Fibroblast of lung (primary cell): ENCODE data around the gene XXYLT1. TPM values are rescaled to one million over a fixed set of nuclear protein-coding genes. Genes with fewer than 3 reads are reported as not detected.

Experiments
- DNase-seq, 2 donors: peaks; one replicate each; pipeline versions ENCODE4 v3.0.0 to v3.0.0-alpha.2; 2010; ENCODE audit warnings: low read depth in 2 of 2
- H2AFZ ChIP-seq: 2 replicates; pipeline ENCODE4 v1.5.1; 2012; ENCODE audit warnings: low read length, control low read depth, inconsistent platforms
- H3K27ac ChIP-seq: 2 replicates; pipeline ENCODE4 v1.5.1; 2011; ENCODE audit warnings: low read length, control low read depth; ENCODE audit not compliant: insufficient read depth
- H3K27me3 ChIP-seq: 2 replicates; pipeline ENCODE4 v1.5.1; 2011; ENCODE audit warnings: mild to moderate bottlenecking, low read length; ENCODE audit not compliant: control insufficient read depth, insufficient read depth
- H3K36me3 ChIP-seq: 2 replicates; pipeline ENCODE4 v1.5.1; 2011; ENCODE audit warnings: low read length; ENCODE audit not compliant: control insufficient read depth, insufficient read depth
- H3K4me1 ChIP-seq: 2 replicates; pipeline ENCODE4 v1.5.1; 2011; ENCODE audit warnings: low read length; ENCODE audit not compliant: control insufficient read depth, insufficient read depth; ENCODE audit errors: extremely low read depth
- H3K4me2 ChIP-seq: 2 replicates; pipeline ENCODE4 v1.5.1; 2011; ENCODE audit warnings: low read length, control low read depth; ENCODE audit not compliant: insufficient read depth; ENCODE audit errors: extremely low read depth
- H3K4me3 ChIP-seq, 4 experiments: fragments of 200-600 bp in 1 of 4; sonication (generic) in 1 of 4; replicated peaks in 1 of 4; 2 replicates each; pipeline ENCODE4 v1.5.1; 2011 to 2016; ENCODE audit warnings: low read length in 4 of 4, low read depth in 3 of 4, mild to moderate bottlenecking in 3 of 4, control low read depth in 2 of 4, inconsistent platforms in 1 of 4, mixed read lengths in 1 of 4; ENCODE audit not compliant: insufficient read depth in 1 of 4; ENCODE audit errors: control extremely low read depth in 1 of 4
- H3K79me2 ChIP-seq: 2 replicates; pipeline ENCODE4 v1.5.1; 2012; ENCODE audit warnings: mild to moderate bottlenecking, low read length, inconsistent platforms; ENCODE audit not compliant: control insufficient read depth, insufficient read depth
- H3K9ac ChIP-seq: 2 replicates; pipeline ENCODE4 v1.5.1; 2011; ENCODE audit warnings: mild to moderate bottlenecking, low read length, control low read depth; ENCODE audit not compliant: insufficient read depth
- H3K9me3 ChIP-seq: 2 replicates; pipeline ENCODE4 v1.5.1; 2012; ENCODE audit warnings: low read depth, low read length; ENCODE audit not compliant: control insufficient read depth, insufficient read depth
- H4K20me1 ChIP-seq: 2 replicates; pipeline ENCODE4 v1.5.1; 2011; ENCODE audit warnings: low read length; ENCODE audit not compliant: control insufficient read depth, insufficient read depth; ENCODE audit errors: extremely low read depth
- CTCF ChIP-seq, 2 donors: IDR thresholded peaks in 1 of 2; conservative IDR thresholded peaks in 1 of 2; 1 replicate in 1 of 2; 2 replicates in 1 of 2; pipeline ENCODE4 v1.5.1; 2011 to 2012; ENCODE audit warnings: low read length in 2 of 2, control low read depth in 1 of 2, inconsistent platforms in 1 of 2, low read depth in 1 of 2, mild to moderate bottlenecking in 1 of 2
- EZH2 ChIP-seq: IDR thresholded peaks from 2 replicates; pipeline ENCODE4 v1.5.1; 2012; ENCODE audit warnings: low read length, control low read depth, mild to moderate bottlenecking; ENCODE audit errors: missing control alignments
- polyA plus RNA-seq, 2 donors: library from polyadenylated mRNA; depleted of rRNA in 1 of 2; stranded (reverse) in 1 of 2; unstranded in 1 of 2; fragments of >200 nt; gene quantifications; 2 replicates each; pipeline ENCODE4 v1.2.1, GENCODE V29; 2011 to 2012; ENCODE audit warnings: missing spikeins in 1 of 2
- total RNA-seq: library from RNA; depleted of rRNA; stranded (reverse); fragments of >200 nt; gene quantifications from 2 replicates; pipeline ENCODE4 v1.2.1, GENCODE V29; 2014

The XXYLT1 gene
- total and polyA plus RNA-seq, 2 donors (not counting 1 experiment from before 2014, with no cell fraction given) = 12.4 to 18.5 TPM

- Histone ChIP-seq H3K79me2 (no peaks in the 10 kb centered on the region), H3K4me3 (no peak overlapping the region), H4K20me1 (no peaks in the 10 kb centered on the region), H3K4me1 (peaks cover 9% of the 10 kb centered on the region), H3K4me2 (no peak overlapping the region), H3K27ac (no peak overlapping the region), H3K9ac (no peak overlapping the region), H3K36me3 (peaks cover 2% of the 10 kb centered on the region), H3K27me3 (no peaks in the 10 kb centered on the region), H3K9me3 (no peaks in the 10 kb centered on the region), H2AFZ (no peak overlapping the region)
- no peak for DNase-seq
- TF ChIP-seq EZH2 (no peak), CTCF (conservative IDR thresholded peaks at IDR 0.05 in 1 of 2, IDR thresholded peaks at IDR 0.05 in 1 of 2; ENCODE audit: low read depth in 1 of 2, low read length in 2 of 2) (no peak)
Measured at GRCh38 chr3:195175476-195176337, 95.3 kb downstream of the XXYLT1 start.

GRCh38 chr3:195175076-195175475 is 95.9 kb downstream of the XXYLT1 start:
- Histone ChIP-seq H3K4me3 (no peak overlapping the region), H3K27ac (no peak overlapping the region), H3K9ac (no peak overlapping the region), H2AFZ (no peak overlapping the region), H3K27me3 (no peaks in the 10 kb centered on the region), H3K36me3 (peaks cover 2% of the 10 kb centered on the region), H3K4me1 (peaks cover 10% of the 10 kb centered on the region), H4K20me1 (no peaks in the 10 kb centered on the region), H3K4me2 (no peak overlapping the region), H3K9me3 (no peaks in the 10 kb centered on the region), H3K79me2 (no peaks in the 10 kb centered on the region)
- TF ChIP-seq EZH2 (no peak), CTCF (conservative IDR thresholded peaks at IDR 0.05 in 1 of 2, IDR thresholded peaks at IDR 0.05 in 1 of 2; ENCODE audit: low read depth in 1 of 2, low read length in 2 of 2) (no peak)
- DNase-seq = no peak

GRCh38 chr3:195173657-195174056 is 97.3 kb downstream of the XXYLT1 start:
- H3K9ac ChIP-seq = no peak overlapping the region

More at GRCh38 chr3:195173657-195174056, 97.3 kb downstream of the XXYLT1 start:
- Histone ChIP-seq H3K27ac (no peak overlapping the region), H2AFZ (no peak overlapping the region), H3K36me3 (peaks cover 2% of the 10 kb centered on the region), H3K4me2 (no peak overlapping the region), H3K9me3 (no peaks in the 10 kb centered on the region), H3K4me1 (peaks cover 8% of the 10 kb centered on the region), H3K4me3 (no peak overlapping the region), H4K20me1 (no peaks in the 10 kb centered on the region), H3K27me3 (no peaks in the 10 kb centered on the region), H3K79me2 (no peaks in the 10 kb centered on the region)
- DNase-seq = peak in 1 of 2 donors; percentile 15
- TF ChIP-seq CTCF (conservative IDR thresholded peaks at IDR 0.05 in 1 of 2, IDR thresholded peaks at IDR 0.05 in 1 of 2; ENCODE audit: low read depth in 1 of 2, low read length in 2 of 2) (no peak), EZH2 (no peak)
